HG02852 (cell line): ENCODE measurements around the gene GLDN.

Experiments used
- ATAC-seq: cut with Tn5 transposase; IDR thresholded peaks from one replicate; pipeline ENCODE4 v1.9.1; 2021; ENCODE audit warnings: mild to moderate bottlenecking, moderate library complexity; ENCODE audit not compliant: unreplicated experiment

The GLDN gene

GRCh38 chr15:51355096-51355495 lies 13.6 kb downstream of the GLDN start:
- ATAC-seq, result no peak

GRCh38 chr15:51356147-51356546 lies 14.7 kb downstream of the GLDN start:
- no peak for ATAC-seq

- no peak for ATAC-seq
Measured at GRCh38 chr15:51356983-51357382, 15.5 kb downstream of the GLDN start.

- no peak for ATAC-seq
Measured at GRCh38 chr15:51359981-51360380, 18.5 kb downstream of the GLDN start.

GRCh38 chr15:51363383-51363782 lies 21.9 kb downstream of the GLDN start:
- no peak for ATAC-seq

- ATAC-seq, result no peak
Measured at GRCh38 chr15:51365417-51365816, 24.0 kb downstream of the GLDN start.

- no peak for ATAC-seq
Measured at GRCh38 chr15:51366071-51366470, 24.6 kb downstream of the GLDN start.

GRCh38 chr15:51366920-51367319 lies 25.5 kb downstream of the GLDN start:
- no peak for ATAC-seq

- ATAC-seq, result no peak
Measured at GRCh38 chr15:51367322-51367976, 26.0 kb downstream of the GLDN start.

GRCh38 chr15:51368307-51368706 lies 26.9 kb downstream of the GLDN start:
- ATAC-seq, result no peak

- ATAC-seq, result no peak
Measured at GRCh38 chr15:51368751-51369450, 27.4 kb downstream of the GLDN start.

- ATAC-seq, result peak; percentile 75
Measured at GRCh38 chr15:51369451-51369761, 28.0 kb downstream of the GLDN start.

GRCh38 chr15:51371266-51371665 lies 29.8 kb downstream of the GLDN start:
- ATAC-seq, result no peak

- no peak for ATAC-seq
Measured at GRCh38 chr15:51374131-51374530, 32.7 kb downstream of the GLDN start.

GRCh38 chr15:51375966-51376640 lies 34.6 kb downstream of the GLDN start:
- no peak for ATAC-seq

GRCh38 chr15:51377038-51377786 lies 35.8 kb downstream of the GLDN start:
- no peak for ATAC-seq

GRCh38 chr15:51378406-51378805 lies 37.0 kb downstream of the GLDN start:
- ATAC-seq, result no peak

GRCh38 chr15:51379390-51379789 lies 37.9 kb downstream of the GLDN start:
- ATAC-seq, result no peak

- ATAC-seq, result peak; percentile 72
Measured at GRCh38 chr15:51380999-51381806, 39.7 kb downstream of the GLDN start.

GRCh38 chr15:51382787-51383186 lies 41.3 kb downstream of the GLDN start:
- ATAC-seq, result no peak

GRCh38 chr15:51386029-51386428 lies 44.6 kb downstream of the GLDN start:
- no peak for ATAC-seq
